ENCODE results near the gene HCRTR1. TPM values are rescaled to one million over a fixed set of nuclear protein-coding genes. Genes with fewer than 3 reads are reported as not detected.

HCRTR1 gene
- total RNA-seq, 1 donor from 2014 or later, result not detected

- intact Hi-C loops (cut with micrococcal nuclease), result loop anchor here (1.0 to 10.0 kb wide), 4 partner anchors 83 to 400 kb away; no protein-coding TSS in a partner anchor
These were observed 47.0 kb downstream of the HCRTR1 start for GRCh38 chr1:31664528-31664927.

- intact Hi-C loops (cut with micrococcal nuclease), result loop anchor here (10.0 kb wide), 1 partner anchor 399 kb away; no protein-coding TSS in a partner anchor
These were observed 47.9 kb downstream of the HCRTR1 start for GRCh38 chr1:31665234-31665878.

- intact Hi-C loops (cut with micrococcal nuclease), result loop anchor here (10.0 kb wide), 1 partner anchor 398 kb away; no protein-coding TSS in a partner anchor
These were observed 48.9 kb downstream of the HCRTR1 start for GRCh38 chr1:31666263-31666963.

GRCh38 chr1:31667065-31667785 is 49.7 kb downstream of the HCRTR1 start:
- intact Hi-C loops (cut with micrococcal nuclease), result loop anchor here (10.0 kb wide), 1 partner anchor 398 kb away; no protein-coding TSS in a partner anchor

- intact Hi-C loops (cut with micrococcal nuclease), result loop anchor here (10.0 kb wide), 1 partner anchor 396 kb away; no protein-coding TSS in a partner anchor
These were observed 50.9 kb downstream of the HCRTR1 start for GRCh38 chr1:31668303-31668883.

GRCh38 chr1:31669433-31669785 is 51.9 kb downstream of the HCRTR1 start:
- intact Hi-C loops (cut with micrococcal nuclease), result loop anchor here (10.0 kb wide), 1 partner anchor 395 kb away; no protein-coding TSS in a partner anchor

- intact Hi-C loops (cut with micrococcal nuclease), result loop anchor here (10.0 kb wide), 1 partner anchor 395 kb away; no protein-coding TSS in a partner anchor
These were observed 52.5 kb downstream of the HCRTR1 start for GRCh38 chr1:31669786-31670592.

- intact Hi-C loops (cut with micrococcal nuclease), result no loop called here
These were observed 53.1 kb downstream of the HCRTR1 start for GRCh38 chr1:31670593-31670964.

- intact Hi-C loops (cut with micrococcal nuclease), result no loop called here
These were observed 53.7 kb downstream of the HCRTR1 start for GRCh38 chr1:31671147-31671546.

- intact Hi-C loops (cut with micrococcal nuclease), result no loop called here
These were observed 54.2 kb downstream of the HCRTR1 start for GRCh38 chr1:31671561-31672201.

GRCh38 chr1:31672986-31673385 is 55.5 kb downstream of the HCRTR1 start:
- intact Hi-C loops (cut with micrococcal nuclease), result no loop called here

- intact Hi-C loops (cut with micrococcal nuclease), result no loop called here
These were observed 55.9 kb downstream of the HCRTR1 start for GRCh38 chr1:31673433-31673832.

GRCh38 chr1:31674626-31675025 is 57.1 kb downstream of the HCRTR1 start:
- intact Hi-C loops (cut with micrococcal nuclease), result no loop called here

GRCh38 chr1:31675161-31675560 is 57.7 kb downstream of the HCRTR1 start:
- intact Hi-C loops (cut with micrococcal nuclease), result no loop called here

GRCh38 chr1:31675756-31676155 is 58.3 kb downstream of the HCRTR1 start:
- intact Hi-C loops (cut with micrococcal nuclease), result no loop called here

Other genes starting within 250 kb of the HCRTR1 start
- not detected in 2 replicates for gene FABP3, start 244.6 kb upstream of the HCRTR1 start, total RNA-seq
- 0.23 TPM in 1 of 2 replicates, not detected in the other for gene SERINC2, start 204.5 kb upstream of the HCRTR1 start, total RNA-seq
- not detected in 2 replicates for gene TINAGL1, start 41.2 kb upstream of the HCRTR1 start, total RNA-seq
- 45.7 and 47.9 TPM in 2 replicates for gene PEF1, start 27.2 kb downstream of the HCRTR1 start, total RNA-seq
- gene COL16A1, start 86.3 kb downstream of the HCRTR1 start, total RNA-seq, result not detected in 2 replicates
- gene ADGRB2, start 146.7 kb downstream of the HCRTR1 start, total RNA-seq, result 0.30 and 0.32 TPM in 2 replicates
- not detected in 2 replicates for gene SPOCD1, start 198.3 kb downstream of the HCRTR1 start, total RNA-seq